ENCODE measurements around the gene CCDC9. TPM values are rescaled to one million over a fixed set of nuclear protein-coding genes. Genes with fewer than 3 reads are reported as not detected.

The CCDC9 gene
- total RNA-seq, 1 donor from 2014 or later: 10.4 TPM

Other genes starting within 250 kb of the CCDC9 start
- 0.08 TPM for gene NPAS1, start 236.7 kb upstream of the CCDC9 start, total RNA-seq
- 19.2 TPM for gene TMEM160, start 207.9 kb upstream of the CCDC9 start, total RNA-seq
- 18.5 TPM for gene ZC3H4, start 142.7 kb upstream of the CCDC9 start, total RNA-seq
- 22.0 TPM for gene SAE1, start 125.7 kb upstream of the CCDC9 start, total RNA-seq
- gene BBC3, start 25.3 kb upstream of the CCDC9 start, total RNA-seq: 2.7 TPM
- gene INAFM1, start 18.4 kb downstream of the CCDC9 start, total RNA-seq: 5.6 TPM
- gene C5AR1, start 53.3 kb downstream of the CCDC9 start, total RNA-seq: 6.2 TPM
- 2.2 TPM for gene C5AR2, start 75.7 kb downstream of the CCDC9 start, total RNA-seq
- 5.9 TPM for gene DHX34, start 92.8 kb downstream of the CCDC9 start, total RNA-seq
- gene MEIS3, start 163.0 kb downstream of the CCDC9 start, total RNA-seq: 1.0 TPM
- gene SLC8A2, start 215.4 kb downstream of the CCDC9 start, total RNA-seq: 0.10 TPM
- gene KPTN, start 227.7 kb downstream of the CCDC9 start, total RNA-seq: 6.6 TPM